NCI-H1092 treated with DMSO at 0.1 percent for 48 hours (cell line): ENCODE results near the gene HLF.

ENCODE experiments used
- DNase-seq: peaks from one replicate; lab custom pipeline; 2025; lab: John Stamatoyannopoulos, UW

HLF gene

DNA sequence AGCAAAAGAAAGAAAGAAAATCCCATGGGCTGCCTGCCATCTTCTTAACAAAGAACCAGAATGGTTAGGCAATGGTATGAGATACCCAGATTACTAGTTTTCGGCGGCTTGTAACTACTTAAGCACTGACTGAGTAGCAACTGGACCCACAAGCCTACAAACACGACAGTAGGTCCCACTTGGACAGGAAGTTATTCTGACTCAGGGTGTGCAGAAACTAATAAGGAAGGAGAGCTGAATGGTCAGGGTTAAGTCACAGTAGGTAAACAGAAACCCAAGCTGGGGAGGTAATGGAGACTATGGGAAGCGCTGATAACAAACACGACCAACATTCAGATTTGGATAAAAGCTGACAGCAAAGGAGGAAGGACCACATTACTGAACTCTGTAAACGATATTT lies 10.4 kb upstream of the HLF start:
- DNase-seq = no peak

DNA sequence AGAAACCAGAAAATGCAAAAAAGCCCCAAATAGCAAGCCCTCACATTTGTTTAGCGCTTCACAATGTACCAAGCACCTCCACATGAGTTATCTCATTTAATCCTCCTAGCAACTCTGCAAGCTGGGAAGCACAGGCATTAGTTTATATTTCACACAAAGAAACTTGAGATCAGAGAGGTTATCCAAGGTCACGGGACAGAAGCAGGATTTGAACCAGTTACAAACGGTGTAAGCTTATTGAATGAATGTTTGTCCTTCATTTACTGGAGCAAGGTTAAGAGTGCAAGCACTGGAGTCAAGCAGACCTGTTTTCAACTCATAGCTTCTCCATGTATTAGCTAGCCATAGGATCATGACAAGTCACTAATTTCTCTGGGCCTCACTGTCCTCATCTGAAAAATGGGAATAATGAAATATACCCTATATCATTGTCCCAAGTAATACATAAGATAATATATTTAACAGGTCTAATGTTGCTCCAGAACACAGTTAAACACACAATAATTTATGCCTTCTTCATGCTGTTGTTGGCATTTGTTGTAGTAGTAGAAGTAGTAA lies 6.1 kb upstream of the HLF start:
- DNase-seq = no peak

DNA sequence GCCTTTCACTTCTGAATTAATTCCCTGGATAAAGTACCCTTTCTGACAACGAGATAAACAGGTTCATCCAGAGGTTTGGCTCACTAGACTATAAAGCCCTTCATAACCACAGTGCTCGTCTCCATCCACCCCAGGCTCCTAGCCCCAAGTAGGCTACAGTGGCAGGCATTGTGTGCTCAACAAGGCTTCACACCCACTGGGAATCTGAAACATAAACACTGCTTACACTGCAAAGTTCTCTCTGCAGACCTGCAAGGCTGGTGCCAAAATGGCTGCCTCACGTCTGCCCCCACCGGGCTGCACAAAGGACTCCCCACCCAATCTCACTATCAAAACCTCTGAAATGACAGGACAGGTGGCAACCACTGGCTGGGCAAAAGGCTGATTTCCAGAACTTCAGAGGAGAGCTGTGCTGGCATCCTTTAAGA lies 5.1 kb upstream of the HLF start:
- DNase-seq = no peak

DNA sequence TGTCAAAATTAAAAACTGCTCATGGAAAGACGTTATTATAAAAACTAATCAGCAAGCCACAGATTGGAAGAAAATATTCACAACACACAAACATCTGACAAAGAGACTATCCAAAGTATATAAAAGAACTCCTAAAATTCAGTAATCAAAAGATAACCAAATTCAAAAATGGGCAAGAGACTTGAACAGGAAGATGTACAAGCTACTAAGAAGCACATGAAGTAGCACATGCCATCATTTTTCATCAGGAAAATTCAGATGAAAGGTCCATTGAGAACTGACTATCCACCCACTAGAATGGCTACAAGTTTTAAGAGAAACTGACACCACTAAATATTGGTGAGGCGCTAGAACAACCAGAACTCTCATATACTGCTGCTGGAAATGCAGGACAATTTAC lies 3.4 kb upstream of the HLF start:
- no peak for DNase-seq

DNA sequence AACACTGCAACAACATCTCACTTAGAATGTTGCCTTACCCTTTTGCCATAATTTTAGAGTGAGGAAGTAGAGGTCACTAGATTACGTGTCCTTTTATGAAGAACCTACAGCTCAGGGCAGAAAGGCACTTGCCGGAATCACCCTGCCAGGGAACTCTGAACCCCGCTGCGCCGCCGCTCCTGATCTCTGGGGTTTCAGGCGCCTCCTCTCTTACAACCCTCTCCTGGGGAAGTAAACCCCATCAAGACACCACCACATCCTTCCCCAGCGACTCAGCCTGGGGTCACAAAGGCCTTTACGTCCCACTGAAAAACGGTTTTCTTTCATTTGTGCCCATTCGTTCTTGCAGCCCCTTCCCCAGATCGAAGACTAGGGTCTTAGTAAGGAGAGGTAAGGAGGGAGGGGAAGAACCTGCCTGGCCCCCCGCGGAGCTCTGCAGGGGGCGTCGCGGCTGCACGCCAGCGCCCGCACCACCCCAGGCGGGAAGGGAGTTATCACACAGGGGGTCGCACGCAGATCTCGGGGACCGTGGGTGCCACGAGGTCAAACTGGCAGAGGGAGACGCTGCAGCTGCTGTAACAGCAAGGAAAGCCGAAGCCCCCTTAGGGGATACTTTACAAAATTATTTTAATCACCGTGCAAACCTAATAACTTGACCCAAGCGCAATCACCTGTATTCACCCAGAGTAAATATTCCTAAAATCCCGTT lies 1.0 kb upstream of the HLF start:
- no peak for DNase-seq

DNA sequence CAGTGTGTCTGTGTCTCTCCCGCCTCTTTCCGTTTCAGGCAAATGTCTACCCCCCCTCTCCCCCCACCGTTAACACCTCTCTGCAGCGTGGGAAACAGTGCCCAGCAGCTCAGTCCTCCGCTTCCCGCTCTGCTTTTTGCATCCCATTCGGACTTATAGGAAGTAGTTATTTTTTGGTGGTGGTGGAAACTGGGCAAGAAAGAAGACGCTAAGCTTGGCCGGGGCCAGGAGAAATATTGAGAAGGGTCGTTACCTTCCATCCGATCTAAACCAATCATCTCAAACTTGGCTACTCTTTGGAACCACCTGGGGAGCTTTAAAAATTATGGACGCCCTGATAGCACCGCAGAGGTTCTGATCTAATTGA lies 499 bp upstream of the HLF start:
- DNase-seq = peak; percentile 74

DNA sequence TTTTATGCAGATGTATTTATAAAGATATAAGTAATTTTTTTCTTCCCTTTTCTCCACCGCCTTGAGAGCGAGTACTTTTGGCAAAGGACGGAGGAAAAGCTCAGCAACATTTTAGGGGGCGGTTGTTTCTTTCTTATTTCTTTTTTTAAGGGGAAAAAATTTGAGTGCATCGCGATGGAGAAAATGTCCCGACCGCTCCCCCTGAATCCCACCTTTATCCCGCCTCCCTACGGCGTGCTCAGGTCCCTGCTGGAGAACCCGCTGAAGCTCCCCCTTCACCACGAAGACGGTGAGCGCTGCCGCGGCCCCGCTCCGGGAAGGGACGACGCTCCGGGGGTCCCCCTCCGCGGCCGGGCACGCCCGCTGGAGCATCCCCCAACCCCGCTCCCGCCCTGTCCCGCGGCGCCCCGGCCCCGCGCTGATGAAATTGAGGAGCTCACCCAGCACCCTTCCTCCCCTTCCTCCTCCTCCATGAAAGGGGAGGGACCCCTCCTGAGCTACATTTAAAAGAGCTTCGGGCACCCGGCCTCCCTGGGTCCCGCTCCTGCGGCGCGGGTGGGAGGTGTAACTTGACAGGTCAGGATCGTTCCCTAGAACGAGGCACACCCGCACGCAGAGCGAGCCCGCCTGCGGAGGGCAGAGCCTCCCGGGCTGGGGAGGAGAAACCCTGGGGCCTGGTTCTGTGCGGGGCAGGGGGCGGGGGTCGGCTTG lies 706 bp downstream of the HLF start:
- peak; percentile 15 for DNase-seq

DNA sequence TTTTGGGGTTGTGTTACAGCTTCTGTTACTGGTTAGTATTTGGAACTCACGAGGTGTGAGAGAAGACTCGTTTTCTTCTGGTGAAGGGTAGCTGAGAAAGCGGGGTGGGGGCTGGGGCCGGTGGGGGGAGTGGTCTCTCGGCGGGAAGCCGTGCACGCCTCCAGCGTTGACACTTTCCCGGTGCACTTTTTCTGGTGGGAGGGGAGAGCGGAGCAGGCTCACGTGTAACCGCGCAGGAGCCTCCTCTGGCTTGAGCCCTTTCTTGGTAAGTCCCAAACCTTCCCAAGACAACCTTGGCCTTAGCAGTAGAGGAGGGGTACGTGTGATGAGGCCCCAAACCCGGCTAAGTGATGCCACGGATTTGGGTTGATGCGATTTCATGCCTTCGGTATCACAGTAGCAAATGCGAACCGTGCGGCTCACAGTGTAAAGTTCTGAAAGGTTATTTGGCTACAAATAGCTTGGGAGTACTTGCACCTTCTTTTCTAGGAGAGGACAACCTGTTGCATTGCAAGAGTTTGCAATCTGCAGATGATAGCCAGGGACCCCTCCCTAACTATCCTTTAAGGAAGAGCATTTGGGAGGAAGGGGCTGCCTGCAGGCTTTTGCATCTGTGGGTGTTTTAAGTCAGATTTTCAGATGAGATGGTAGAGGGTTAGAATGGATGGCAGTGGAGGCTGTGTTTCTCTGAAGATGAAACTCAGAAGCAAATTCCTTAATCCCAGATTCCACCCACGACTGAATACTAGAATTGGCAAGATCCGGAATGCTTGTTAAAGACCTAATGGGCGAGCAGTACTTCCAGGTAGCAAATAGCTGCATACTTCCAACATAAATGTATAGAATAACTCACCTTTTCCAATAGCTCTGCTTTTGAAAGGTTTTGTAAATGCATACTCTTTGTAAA lies 1.5 kb downstream of the HLF start:
- no peak for DNase-seq

DNA sequence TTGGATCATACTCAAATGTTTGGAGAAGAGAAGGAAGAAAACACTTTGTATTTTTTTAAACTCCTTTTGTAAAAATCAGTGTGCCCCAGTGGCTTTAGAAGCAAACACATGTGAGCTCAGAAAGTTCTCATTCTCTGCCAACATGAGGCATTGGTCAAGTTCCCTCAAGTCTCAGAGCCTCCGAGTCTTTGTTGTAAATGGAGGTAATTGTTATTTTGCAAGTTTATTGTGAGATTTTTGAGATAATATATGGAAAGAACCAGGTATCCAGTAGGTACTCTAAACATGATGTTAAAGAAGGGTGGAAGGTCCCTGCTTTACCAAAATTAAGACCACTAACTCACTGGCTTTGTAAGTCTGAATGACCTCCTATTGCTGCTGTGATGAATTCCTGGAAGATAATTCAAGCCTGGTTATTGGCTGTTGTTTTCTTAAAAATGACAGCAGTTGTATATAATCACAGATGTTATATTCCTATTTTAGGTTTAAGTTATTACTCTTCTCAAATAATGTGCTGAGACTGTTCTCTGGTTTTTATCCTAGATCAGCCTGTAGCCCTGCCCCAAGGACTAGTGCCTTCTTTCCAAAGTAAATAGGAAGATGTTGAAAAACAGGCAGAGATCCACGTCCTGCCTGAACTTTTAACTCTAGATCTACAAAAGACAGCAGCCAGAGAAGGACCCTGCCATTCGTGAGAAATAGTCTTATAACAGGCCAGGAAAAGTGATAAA lies 2.4 kb downstream of the HLF start:
- DNase-seq = no peak

DNA sequence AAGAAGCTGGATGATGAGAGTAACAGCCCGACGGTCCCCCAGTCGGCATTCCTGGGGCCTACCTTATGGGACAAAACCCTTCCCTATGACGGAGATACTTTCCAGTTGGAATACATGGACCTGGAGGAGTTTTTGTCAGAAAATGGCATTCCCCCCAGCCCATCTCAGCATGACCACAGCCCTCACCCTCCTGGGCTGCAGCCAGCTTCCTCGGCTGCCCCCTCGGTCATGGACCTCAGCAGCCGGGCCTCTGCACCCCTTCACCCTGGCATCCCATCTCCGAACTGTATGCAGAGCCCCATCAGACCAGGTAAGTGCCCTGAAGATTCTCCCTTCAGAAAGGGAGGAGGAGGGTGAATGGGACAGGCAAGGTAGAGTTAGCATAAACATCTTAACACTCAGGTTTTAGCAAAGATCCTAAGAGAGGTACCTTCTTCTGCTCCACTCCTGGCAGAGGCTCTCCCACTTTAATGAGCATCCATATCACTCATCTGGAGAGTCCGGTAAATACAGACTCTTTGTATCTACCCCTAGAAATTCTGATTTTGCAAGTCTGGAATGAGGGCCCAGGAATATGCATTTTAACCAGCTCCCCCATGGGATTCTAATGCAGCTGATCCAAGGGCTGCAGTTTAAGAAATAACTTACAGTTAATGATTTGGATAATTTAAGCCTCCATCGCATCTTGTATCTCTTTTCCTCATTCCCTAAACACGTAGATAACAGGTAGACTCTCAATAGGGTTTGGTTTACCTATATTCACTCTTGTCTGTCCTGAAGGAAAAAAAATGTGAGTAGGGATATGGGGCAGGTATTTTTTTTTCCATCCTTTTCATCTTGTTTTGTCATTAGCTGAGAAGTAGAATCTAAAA lies 3.3 kb downstream of the HLF start:
- no peak for DNase-seq

DNA sequence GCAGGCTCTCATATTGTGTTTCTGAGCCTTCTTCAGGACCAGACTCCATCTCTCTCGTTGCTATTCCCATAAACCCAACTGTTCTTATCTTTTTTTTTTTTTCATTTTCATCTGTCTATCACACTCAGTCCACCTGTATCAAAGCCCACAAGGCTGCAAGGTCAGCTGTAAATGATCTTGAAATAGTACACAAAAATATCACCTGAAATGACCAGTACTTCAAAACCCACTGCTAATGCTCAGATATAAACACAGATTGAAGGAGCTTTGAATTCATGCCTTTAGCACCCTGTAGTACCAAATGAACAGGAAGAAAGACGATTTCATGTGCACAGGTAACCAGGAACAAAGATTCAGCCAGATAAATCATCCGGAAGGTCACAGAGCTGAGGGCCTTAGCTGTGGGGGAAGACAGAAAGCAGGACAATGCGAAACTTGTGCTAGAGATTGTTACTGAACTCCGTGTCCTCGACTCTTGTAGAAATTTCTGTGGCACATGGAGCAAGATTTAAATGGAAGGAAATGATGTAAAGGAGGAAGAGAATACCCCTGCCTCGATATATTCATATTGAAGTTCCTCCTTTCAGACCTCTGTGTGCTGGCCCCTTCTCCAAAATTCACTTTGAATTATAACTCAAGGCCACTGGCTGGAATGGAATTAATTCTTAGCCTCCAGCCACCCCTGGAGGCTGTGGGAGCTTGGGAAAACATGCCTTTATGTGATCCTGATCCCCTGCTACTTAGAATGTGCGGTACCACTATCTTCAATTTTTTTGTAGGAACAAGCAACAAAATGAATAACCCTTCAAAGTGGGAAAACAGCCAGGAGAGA lies 4.1 kb downstream of the HLF start:
- no peak for DNase-seq

DNA sequence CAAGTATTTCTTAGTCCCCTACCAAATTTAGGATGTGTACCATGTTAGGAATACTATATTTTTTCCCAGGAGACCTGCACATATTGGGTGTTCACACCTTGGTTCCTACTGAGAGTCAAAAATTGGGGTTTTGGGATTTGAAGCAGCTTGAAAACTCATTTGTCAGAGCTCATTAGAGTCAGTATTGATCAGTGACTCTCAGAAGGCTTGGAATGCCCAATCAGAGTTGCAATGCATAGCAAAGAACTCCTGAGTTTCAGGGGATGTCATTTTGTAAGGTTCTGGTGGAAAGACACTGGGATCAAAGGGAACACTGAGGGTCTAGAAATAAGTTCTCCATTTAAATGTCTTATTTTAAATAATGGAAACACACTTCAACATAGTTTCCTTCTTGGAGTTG lies 5.1 kb downstream of the HLF start:
- no peak for DNase-seq

DNA sequence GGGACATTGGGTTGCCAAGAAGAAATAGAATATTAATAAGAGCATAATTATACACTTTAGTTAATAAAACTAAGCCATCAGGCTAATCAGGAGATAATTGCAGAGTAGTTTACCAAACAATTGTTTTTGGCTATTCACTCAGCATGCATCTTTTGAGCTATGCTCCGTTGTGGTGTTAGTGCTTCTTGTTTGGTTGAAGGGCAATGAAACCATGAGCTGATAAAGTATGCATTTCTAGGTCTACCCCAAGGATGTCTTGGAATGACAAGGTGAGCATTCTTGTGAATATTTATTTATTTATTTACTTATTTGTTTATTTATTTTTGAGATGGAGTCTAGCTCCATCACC lies 6.4 kb downstream of the HLF start:
- no peak for DNase-seq

DNA sequence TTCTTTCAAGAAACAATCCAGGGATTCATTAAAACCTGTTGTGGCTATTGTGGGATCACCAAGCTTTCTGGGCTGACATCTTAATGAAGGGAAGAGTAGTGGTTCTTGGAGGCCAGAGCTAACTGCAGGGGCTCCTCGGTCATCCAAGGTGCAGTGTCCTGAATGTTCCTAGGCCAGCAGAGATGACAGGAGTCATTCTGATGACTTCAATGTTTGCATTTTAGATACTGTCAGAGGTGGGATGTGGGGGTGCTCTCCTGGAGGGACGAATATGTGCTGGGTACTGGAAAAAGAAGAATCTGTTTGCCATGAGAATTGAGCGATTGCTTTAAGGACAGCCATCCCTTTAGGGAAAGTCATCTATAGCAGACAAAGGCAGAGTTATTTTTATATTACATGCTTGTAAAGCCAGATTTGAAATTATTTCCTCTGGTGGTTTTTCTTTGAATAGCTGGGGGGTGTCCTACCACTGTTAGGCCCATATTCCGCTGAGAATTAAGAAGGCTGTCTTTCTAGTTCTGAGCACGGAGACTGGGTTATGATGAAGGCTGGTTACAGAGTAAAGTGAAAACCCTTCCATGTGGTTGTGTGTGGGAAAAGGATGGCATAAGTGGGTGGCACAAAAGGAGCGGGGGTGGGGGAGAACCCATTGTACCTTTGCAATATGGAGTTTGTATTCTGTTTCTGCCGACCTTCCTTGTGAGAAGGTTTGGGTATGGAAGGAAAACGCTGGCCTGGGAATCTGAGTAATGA lies 7.4 kb downstream of the HLF start:
- DNase-seq = no peak

DNA sequence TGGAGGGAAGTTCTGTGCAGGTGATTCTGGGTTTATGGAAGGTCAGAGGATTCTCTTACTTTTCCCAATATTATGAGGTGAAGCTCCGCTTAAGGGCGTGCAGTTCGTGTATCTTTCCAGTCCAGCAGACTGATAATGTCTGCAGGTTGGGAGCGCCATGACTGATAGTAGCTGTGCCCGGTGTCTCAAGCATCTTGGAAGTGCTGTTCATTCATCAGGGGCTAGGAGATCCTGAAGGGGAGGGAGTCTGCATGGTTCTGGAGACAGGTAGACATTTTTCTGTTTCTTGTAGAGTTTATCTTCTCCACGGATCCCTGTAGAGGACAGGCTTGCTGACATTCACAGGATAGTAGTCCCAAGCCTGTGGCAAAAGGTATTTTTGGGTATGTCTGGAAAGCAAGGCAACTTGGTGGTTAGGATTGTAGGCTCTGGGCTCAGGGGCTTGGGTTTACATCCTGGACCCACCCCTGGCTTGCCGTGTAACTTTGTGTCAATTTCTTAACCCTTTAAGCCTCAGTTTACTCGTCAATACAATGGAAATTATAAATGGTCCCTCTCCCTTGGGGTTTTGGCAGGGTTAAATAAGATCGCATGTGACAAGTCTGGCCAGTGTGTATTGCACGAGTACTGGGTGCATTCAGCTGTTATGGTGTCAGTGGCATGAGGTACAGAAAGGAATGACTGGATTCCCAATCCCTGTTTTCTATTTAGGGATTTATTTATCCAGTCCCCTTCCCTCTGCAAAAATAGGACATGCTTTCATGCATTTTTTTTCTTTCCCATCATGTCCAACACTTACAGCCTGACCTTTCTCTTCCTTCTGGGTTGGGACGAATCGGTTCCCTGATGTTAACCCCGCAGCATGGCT lies 8.2 kb downstream of the HLF start:
- DNase-seq = no peak

DNA sequence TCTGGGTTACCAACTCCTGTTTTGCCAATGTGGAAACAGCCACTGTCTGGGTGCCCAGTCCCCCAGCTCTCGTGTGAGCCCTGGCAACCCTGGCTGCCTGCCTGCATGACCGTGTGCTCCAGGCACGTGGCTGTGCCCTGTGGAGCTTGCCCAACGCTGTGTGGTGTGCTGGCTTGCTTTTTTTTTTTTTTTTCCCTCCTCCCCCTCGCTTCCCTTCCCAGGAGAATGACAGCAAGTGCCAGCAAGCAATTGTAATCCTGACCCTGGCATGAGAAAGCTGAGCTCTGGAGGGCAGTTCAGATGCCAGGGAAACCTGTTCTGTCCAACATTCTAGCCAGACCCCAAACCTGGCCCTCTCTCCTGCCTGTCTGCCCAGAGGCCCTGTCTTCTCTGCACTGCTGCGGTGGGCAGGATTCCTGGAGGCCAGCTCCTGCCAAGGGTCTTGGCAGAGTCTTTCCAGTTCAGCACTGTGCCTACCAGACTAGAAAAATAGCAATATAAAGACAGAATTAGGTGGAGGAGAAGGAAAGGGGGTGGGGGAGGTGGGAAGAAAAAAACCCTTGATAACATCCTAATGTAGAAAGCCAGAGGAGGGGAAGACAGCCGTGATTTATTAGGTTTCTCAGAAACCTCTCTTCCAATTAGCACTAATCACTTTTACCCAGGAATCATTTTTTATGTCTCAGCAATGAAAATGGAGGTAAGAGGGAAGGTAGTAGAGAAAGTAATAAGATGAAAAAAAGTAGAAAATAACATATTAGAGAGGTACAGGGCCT lies 9.0 kb downstream of the HLF start:
- DNase-seq = peak; percentile 61
